KMS-11 (cell line): ENCODE data around the gene SUCLG2.

ENCODE experiments used
- H2AFZ ChIP-seq: fragments of 200-600 bp; sonication (generic); 2 replicates; pipeline ENCODE4 v1.6.1; 2016; ENCODE audit warnings: antibody characterized with exemption, mixed run types, low read depth
- H3K27ac ChIP-seq: fragments of 200-600 bp; sonication (generic); 2 replicates; pipeline ENCODE4 v1.6.1; 2016; ENCODE audit warnings: mild to moderate bottlenecking, mixed run types
- H3K27me3 ChIP-seq: fragments of 200-600 bp; sonication (generic); 2 replicates; pipeline ENCODE4 v1.6.1; 2017; ENCODE audit warnings: mild to moderate bottlenecking, low read depth, mixed run types, moderate library complexity; ENCODE audit not compliant: insufficient read depth
- H3K36me3 ChIP-seq: fragments of 200-600 bp; sonication (generic); 2 replicates; pipeline ENCODE4 v1.6.1; 2017; ENCODE audit warnings: mild to moderate bottlenecking, mixed run types; ENCODE audit not compliant: insufficient read depth
- H3K4me1 ChIP-seq: fragments of 200-600 bp; sonication (generic); 2 replicates; pipeline ENCODE4 v1.6.1; 2016; ENCODE audit warnings: mild to moderate bottlenecking, low read depth, mixed run types; ENCODE audit not compliant: poor library complexity, severe bottlenecking
- H3K4me2 ChIP-seq: fragments of 200-600 bp; sonication (generic); 2 replicates; pipeline ENCODE4 v1.7.0; 2016; ENCODE audit warnings: mild to moderate bottlenecking, mixed run types
- H3K4me3 ChIP-seq: fragments of 200-600 bp; sonication (generic); IDR thresholded peaks from 2 replicates; pipeline ENCODE4 v1.6.1; 2017; ENCODE audit warnings: low read depth, low read length, mixed read lengths; ENCODE audit not compliant: insufficient read depth
- H3K79me2 ChIP-seq: fragments of 200-600 bp; sonication (generic); 2 replicates; pipeline ENCODE4 v1.6.1; 2016; ENCODE audit warnings: low read depth, mixed run types; ENCODE audit not compliant: insufficient read depth
- H3K9ac ChIP-seq: fragments of 200-600 bp; sonication (generic); 2 replicates; pipeline ENCODE4 v1.6.1; 2016; ENCODE audit warnings: mild to moderate bottlenecking, mixed run types
- H4K20me1 ChIP-seq: fragments of 200-600 bp; sonication (generic); 2 replicates; pipeline ENCODE4 v1.6.1; 2016; ENCODE audit warnings: mild to moderate bottlenecking, mixed run types; ENCODE audit not compliant: insufficient read depth
- CTCF ChIP-seq: fragments of 200-600 bp; sonication (generic); conservative IDR thresholded peaks from 2 replicates; pipeline ENCODE4 v1.6.1; 2017; ENCODE audit warnings: low read depth, mild to moderate bottlenecking, antibody characterized with exemption, low read length, moderate library complexity, mixed read lengths

The SUCLG2 gene

DNA sequence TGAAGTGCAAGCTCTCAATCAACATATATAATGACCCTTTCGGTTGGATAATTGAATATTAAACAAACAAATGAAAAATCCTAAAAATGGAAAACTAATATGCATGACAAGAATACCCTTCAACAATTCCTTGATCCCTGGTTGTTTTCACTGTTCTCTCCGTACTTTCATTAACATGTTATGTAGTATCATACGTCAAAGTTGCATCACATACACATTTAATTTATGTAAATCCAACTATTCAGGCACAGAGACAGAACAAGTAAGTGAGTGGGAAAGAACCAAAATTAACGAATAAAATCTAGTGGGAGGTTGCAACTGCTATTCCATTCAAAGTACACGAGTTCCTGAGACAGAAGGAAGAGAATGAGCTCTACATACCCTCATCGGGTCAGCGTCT, 176.0 kb downstream of the SUCLG2 start:
- no peak overlapping the region for H3K9ac ChIP-seq
- H3K4me1 ChIP-seq: no peaks in the 10 kb centered on the region
- H3K4me3 ChIP-seq: no peak overlapping the region
- H3K27ac ChIP-seq: no peak overlapping the region
- no peak for TF ChIP-seq CTCF
- H3K36me3 ChIP-seq: no peaks in the 10 kb centered on the region
- H4K20me1 ChIP-seq: no peaks in the 10 kb centered on the region
- no peak overlapping the region for H2AFZ ChIP-seq
- H3K27me3 ChIP-seq: no peaks in the 10 kb centered on the region
- H3K4me2 ChIP-seq: no peak overlapping the region
- no peaks in the 10 kb centered on the region for H3K79me2 ChIP-seq

- H3K27me3 ChIP-seq: no peaks in the 10 kb centered on the region
- no peaks in the 10 kb centered on the region for H4K20me1 ChIP-seq
- no peak overlapping the region for H3K4me3 ChIP-seq
- TF ChIP-seq CTCF: no peak
- H3K4me2 ChIP-seq: no peak overlapping the region
- H3K36me3 ChIP-seq: no peaks in the 10 kb centered on the region
- H2AFZ ChIP-seq: no peak overlapping the region
- no peak overlapping the region for H3K9ac ChIP-seq
- H3K79me2 ChIP-seq: no peaks in the 10 kb centered on the region
- H3K27ac ChIP-seq: no peak overlapping the region
- H3K4me1 ChIP-seq: no peaks in the 10 kb centered on the region
These were observed 180.1 kb downstream of the SUCLG2 start for GRCh38 chr3:67474311-67474710.

- Histone ChIP-seq H3K4me1 (no peaks in the 10 kb centered on the region), H3K27ac (no peak overlapping the region)
- no peak for TF ChIP-seq CTCF
These were observed 181.7 kb downstream of the SUCLG2 start for GRCh38 chr3:67472674-67473201.

DNA sequence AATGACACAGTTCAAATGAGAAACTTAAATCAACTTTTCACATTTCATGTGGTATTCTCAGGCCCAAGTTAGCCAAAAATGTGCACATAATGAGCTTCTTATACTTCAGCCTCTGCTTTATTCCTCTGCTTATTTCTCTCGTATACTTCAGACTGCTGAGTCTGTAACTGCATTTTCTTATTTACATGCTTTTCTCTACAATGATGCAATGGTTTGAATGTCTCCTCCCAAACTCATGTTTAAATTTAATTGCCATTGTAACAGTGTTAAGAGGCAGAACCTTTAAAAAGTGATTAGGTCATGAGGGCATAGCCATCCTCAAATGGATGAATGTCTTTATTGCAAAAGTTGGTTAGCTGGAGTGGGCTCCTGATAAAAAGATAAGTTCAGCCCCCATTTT, 184.2 kb downstream of the SUCLG2 start:
- no peaks in the 10 kb centered on the region for H3K4me1 ChIP-seq
- no peak overlapping the region for H3K4me3 ChIP-seq
- H3K36me3 ChIP-seq: no peaks in the 10 kb centered on the region
- no peak overlapping the region for H3K27ac ChIP-seq
- H4K20me1 ChIP-seq: no peaks in the 10 kb centered on the region
- no peaks in the 10 kb centered on the region for H3K79me2 ChIP-seq
- H3K9ac ChIP-seq: no peak overlapping the region
- H3K4me2 ChIP-seq: no peak overlapping the region
- no peak overlapping the region for H2AFZ ChIP-seq
- no peaks in the 10 kb centered on the region for H3K27me3 ChIP-seq
- no peak for TF ChIP-seq CTCF

More at GRCh38 chr3:67472674-67473201, 181.7 kb downstream of the SUCLG2 start:
- H3K9ac ChIP-seq: no peak overlapping the region
- H3K4me3 ChIP-seq: no peak overlapping the region
- no peaks in the 10 kb centered on the region for H3K79me2 ChIP-seq
- H3K36me3 ChIP-seq: no peaks in the 10 kb centered on the region
- H2AFZ ChIP-seq: no peak overlapping the region
- H3K4me2 ChIP-seq: no peak overlapping the region
- no peaks in the 10 kb centered on the region for H3K27me3 ChIP-seq
- H4K20me1 ChIP-seq: no peaks in the 10 kb centered on the region
